HG02763 (cell line): Measurements from ENCODE around the gene SMYD3.

Experiments used
- ATAC-seq: cut with Tn5 transposase; IDR thresholded peaks from one replicate; pipeline ENCODE4 v1.9.1; 2021; ENCODE audit warnings: mild to moderate bottlenecking, moderate library complexity; ENCODE audit not compliant: unreplicated experiment

SMYD3 gene

DNA sequence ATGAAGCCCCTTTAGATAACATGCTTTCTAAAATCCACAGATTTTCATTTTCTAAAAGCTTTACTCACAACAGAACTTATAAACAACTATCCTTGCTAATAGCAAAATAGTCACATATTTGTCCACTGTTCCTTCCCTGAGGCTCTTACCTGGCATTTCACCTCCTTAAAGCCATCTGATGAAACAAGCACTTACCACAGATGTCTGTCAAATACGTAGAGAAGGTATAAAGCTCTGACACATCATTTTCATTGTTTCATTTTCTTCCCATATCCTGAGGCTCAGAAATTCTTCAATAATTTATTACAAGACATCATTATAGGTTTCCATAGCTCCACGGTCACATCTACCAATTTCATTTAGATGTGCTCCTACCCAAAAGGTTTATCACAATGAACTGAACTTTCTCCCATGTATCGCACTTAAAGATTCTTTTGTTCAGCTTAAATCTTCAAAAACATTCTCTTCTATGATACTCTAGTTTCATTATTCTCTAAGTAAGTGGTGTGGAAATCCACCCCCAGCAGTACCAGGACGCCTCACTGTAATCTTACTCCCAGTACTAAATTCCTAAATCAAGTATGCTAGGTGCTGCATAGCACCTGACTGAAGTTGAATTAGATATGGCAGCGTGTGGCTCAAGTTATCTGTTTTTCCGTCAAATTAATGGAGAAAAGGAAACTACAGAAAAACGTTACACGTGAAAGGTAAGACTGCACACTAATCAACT lies 569.6 kb downstream of the SMYD3 start:
- no peak for ATAC-seq

GRCh38 chr1:245934409-245934808 lies 572.7 kb downstream of the SMYD3 start:
- no peak for ATAC-seq

GRCh38 chr1:245933431-245934045 lies 573.5 kb downstream of the SMYD3 start:
- no peak for ATAC-seq

DNA sequence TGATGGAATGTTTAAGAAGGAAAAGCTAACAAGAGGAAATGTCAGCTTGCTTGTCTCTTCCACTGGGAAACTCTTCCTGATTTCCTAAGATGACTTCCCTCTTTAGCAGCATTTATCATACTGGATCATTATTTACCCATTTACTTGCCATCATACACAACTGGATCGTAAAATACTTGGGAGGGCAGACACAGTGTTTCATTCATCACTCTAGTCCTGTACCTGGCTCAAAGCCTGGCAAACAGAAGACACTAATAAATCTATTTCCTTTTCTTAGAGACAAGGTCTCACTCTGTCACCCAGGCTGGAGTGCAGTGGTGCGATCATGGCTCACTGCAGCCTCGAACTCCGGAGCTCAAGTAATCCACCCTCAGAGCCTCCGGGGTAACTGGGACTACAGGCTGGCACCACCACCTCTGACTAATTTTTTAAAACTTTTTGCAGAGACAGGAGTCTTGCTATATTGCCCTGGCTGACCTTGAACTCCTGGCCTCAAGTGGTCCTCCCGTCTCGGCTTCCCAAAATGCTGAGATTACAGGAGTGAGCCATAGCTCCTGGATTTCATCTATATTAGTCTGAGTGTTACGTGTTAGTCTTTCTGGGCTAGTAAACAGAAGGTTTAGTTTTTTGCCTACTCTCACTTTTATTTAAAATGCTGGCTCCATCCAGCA lies 574.6 kb downstream of the SMYD3 start:
- no peak for ATAC-seq

GRCh38 chr1:245931450-245931849 lies 575.6 kb downstream of the SMYD3 start:
- ATAC-seq, result no peak

GRCh38 chr1:245929224-245929623 lies 577.9 kb downstream of the SMYD3 start:
- ATAC-seq, result no peak

DNA sequence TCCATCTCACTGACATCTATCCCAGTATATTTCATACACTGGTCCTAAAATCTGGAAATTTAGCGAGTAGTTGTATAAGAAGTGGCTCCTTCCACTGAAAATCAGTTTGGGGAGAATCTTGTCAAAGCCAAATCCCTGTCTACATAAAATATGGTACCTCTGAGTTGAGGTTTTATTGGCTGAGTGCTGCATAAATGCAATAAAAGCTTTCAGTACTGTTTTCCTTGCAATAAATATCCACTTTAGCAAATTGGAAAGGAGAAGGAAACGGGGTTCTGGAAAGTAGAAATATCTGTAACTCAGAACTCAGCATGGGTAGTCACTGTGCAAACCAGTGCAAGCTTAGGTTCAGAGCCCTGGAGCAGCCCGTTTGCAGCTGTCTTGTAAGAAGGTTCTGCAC lies 580.2 kb downstream of the SMYD3 start:
- ATAC-seq, result no peak

DNA sequence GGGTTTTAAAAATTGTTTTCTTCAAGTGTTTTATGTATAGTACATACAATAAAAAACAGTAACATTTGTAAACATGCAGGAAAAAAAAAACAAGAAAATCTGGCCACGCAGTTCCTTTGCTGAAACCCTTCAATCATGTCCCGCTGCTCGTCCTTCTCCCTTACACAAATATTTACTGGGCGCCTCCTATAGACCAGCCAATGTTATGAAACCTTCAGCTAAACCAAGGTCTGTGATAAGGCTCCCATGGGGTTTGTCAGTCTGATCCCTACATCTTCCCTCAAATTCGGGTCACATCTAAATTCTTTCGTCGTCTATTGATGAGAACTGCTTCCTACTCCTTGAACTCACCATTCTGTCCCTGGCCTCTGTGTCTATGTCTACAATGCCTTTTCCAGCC lies 583.9 kb downstream of the SMYD3 start:
- no peak for ATAC-seq

DNA sequence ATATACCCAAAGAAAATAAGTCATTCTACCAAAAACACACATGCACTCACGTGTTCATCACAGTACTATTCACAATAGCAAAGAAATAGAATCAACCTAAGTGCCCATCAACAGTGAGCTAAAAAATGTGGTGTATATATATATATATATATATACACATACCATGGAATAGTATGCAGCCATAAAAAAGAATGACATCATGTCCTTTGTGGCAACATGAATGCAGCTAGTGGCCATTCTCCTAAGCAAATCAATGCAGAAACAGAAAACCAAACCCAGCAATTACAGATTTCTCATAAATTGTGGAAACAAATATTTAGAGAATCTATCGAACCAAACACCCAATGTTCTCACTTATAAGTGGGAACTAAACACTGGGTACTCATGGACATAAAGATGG lies 585.7 kb downstream of the SMYD3 start:
- ATAC-seq, result no peak

- no peak for ATAC-seq
Observed at GRCh38 chr1:245917403-245917802, 589.7 kb downstream of the SMYD3 start.

DNA sequence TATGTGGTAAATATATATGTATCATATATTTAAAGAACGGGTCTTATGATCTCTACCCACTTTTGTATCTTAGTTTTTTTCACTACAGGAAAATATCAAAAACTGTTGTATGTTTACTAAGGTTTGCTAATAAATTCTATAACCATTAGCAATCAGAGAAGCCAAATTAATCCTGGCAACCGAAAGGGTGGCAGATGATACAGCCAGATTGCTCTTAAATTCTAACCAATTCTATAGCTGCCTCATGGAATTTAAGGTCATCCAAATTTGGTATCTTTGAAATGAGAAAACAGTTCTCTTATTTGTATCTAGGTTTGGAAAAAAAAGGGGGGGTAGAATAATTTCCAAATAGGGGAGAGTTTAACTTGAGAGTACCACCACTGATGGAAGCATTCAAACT lies 591.2 kb downstream of the SMYD3 start:
- no peak for ATAC-seq

DNA sequence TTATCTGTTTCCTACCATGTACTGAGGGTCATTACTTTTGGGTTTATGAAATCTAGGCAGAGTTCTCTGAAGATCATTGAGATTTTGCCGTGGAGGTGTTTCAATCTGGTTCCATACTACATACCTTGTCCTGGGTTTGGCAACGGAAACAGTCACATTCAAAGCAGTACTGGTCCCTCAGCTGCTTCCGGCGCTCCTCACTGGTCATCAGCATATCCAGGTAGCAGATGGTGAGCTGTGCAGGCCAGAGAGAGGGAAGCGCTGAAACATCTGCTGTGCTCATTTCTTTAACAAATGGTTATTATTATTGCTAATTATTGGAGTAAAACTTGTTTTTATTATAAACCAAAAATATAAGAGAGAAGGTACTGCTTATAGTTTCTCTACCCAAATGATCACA lies 591.7 kb downstream of the SMYD3 start:
- no peak for ATAC-seq

DNA sequence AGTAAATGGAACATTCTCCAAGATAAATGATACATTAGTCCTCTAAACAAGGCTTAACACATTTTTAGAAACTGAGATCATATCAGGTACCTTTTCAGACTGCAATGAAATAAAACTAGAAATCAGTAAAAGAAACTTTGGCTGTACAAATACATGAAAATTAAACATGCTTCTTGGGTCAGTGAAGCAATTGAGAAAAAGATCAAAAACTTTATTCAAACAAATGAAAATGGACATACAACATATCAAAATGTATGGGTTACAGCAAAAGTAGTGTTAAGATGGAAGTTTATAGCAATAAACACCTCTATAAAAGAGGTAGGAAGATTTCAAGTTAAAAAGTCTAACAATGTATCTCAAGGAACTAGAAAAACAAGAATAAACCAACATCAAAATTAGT lies 598.5 kb downstream of the SMYD3 start:
- ATAC-seq, result no peak

- no peak for ATAC-seq
Observed at GRCh38 chr1:245906207-245906606, 600.9 kb downstream of the SMYD3 start.

DNA sequence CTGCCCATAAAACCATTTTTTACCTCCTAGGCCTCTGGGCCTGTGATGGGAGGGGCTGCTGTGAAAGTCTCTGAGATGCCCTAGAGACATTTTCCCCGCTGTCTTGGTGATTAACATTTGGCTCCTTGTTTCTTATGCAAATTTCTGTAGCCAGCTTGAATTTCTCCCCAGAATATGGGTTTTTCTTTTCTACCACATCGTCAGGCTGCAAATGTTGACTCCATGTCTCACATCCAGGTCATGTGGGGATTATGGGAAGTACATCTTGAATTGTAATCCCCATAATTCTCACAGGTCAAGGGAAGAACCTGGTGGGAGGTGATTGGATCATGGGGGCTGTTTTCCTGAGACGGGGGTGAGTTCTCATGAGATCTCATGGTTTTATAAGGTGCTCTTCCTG lies 603.2 kb downstream of the SMYD3 start:
- ATAC-seq, result no peak

GRCh38 chr1:245901565-245901964 lies 605.5 kb downstream of the SMYD3 start:
- ATAC-seq, result no peak

- no peak for ATAC-seq
Observed at GRCh38 chr1:245901037-245901436, 606.0 kb downstream of the SMYD3 start.

- no peak for ATAC-seq
Observed at GRCh38 chr1:245898581-245898980, 608.5 kb downstream of the SMYD3 start.

GRCh38 chr1:245896258-245896657 lies 610.8 kb downstream of the SMYD3 start:
- ATAC-seq, result no peak

DNA sequence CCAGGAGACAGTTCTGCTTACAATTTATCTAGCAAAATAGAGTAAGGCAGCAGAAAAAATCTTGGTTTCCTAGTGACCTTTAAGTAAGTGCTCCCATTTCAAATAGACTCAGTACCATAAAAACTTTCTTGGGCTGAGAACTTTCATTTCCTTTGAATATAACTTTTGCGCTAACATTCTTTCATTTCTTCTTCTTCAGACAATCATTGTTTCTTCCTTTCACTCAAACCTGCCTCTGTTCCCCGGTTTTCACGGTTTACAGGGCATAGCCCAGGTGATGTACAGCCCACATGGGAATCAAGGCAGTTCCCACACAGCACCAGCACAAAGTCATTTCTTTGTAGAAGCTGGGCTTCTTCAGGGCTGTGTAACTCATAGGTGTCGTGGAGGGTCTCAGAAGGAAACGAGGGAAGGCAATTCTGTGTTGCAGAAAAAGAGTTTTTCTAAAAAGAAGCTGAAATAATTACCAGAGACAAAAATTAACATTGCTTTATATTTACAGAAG lies 611.6 kb downstream of the SMYD3 start:
- ATAC-seq, result no peak

DNA sequence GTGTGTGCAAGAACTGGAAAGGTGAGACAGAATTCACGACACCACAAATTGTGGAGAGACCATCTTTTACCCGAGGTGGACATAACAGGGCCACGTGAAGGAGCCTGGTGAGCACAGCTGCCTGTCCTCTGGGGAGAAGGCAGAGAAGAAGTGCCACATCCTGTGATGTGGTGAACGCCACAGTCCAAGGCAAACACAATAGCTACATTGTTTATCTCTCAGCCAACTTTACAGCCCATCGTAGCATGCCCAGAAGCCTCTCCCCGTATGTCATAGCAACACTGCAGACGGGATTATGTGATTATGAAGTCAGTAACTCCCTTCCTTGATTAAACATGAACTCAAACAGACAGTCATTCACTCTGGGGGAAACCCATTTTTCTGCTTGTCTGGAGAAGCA lies 612.2 kb downstream of the SMYD3 start:
- ATAC-seq, result no peak

DNA sequence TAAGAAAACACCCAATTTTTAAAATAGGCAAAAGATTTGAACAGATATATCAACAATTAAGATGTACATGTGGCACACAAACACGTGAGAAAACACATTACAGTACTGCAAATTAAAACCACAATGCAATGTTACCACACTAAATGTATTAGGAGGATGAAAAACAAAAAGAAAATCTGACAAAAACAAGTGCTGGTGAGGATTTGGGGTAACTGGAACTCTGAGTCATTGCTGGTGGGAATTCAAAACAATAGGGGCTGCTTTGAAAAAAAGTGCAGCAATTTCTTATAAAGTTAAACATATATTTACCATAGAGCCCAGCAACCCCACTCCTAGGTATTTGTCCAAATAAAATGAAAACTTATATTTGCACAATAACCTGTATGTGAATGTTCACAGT lies 614.1 kb downstream of the SMYD3 start:
- no peak for ATAC-seq
